Trophoblast cell (in vitro differentiated cells and primary cell): Measurements from ENCODE around the gene DRAP1. TPM values are rescaled to one million over a fixed set of nuclear protein-coding genes. Genes with fewer than 3 reads are reported as not detected.

Experiments used
- DNase-seq, 2 donors: peaks; one replicate each; pipeline ENCODE4 v3.0.0-alpha.2; 2016
- H2AFZ ChIP-seq: 2 replicates; pipeline ENCODE4 v1.6.1; 2013; ENCODE audit warnings: low read length, moderate library complexity, mild to moderate bottlenecking; ENCODE audit not compliant: insufficient read depth, poor library complexity
- H2AK5ac ChIP-seq: 2 replicates; pipeline ENCODE4 v1.6.1; 2013; ENCODE audit warnings: mild to moderate bottlenecking, low read length
- H2BK120ac ChIP-seq: 2 replicates; pipeline ENCODE4 v1.6.1; 2013; ENCODE audit warnings: low read length, mild to moderate bottlenecking, moderate library complexity; ENCODE audit not compliant: insufficient read depth, poor library complexity
- H2BK12ac ChIP-seq: 2 replicates; pipeline ENCODE4 v1.6.1; 2013; ENCODE audit warnings: mild to moderate bottlenecking, low read length, moderate library complexity
- H2BK5ac ChIP-seq: 2 replicates; pipeline ENCODE4 v1.6.1; 2013; ENCODE audit warnings: low read length, low read depth, moderate library complexity, mild to moderate bottlenecking; ENCODE audit not compliant: poor library complexity
- H3K14ac ChIP-seq: 2 replicates; pipeline ENCODE4 v1.6.1; 2013; ENCODE audit warnings: mild to moderate bottlenecking, low read length
- H3K18ac ChIP-seq: 2 replicates; pipeline ENCODE4 v1.6.1; 2013; ENCODE audit warnings: mild to moderate bottlenecking, low read length
- H3K23ac ChIP-seq: 2 replicates; pipeline ENCODE4 v1.6.1; 2013; ENCODE audit warnings: low read length
- H3K27ac ChIP-seq: 2 replicates; pipeline ENCODE4 v1.5.1; 2013; ENCODE audit warnings: low read depth, mild to moderate bottlenecking, inconsistent platforms, low read length, moderate library complexity
- H3K27me3 ChIP-seq: 2 replicates; pipeline ENCODE4 v1.6.1; 2013; ENCODE audit warnings: inconsistent platforms, mild to moderate bottlenecking, low read length, moderate library complexity; ENCODE audit not compliant: insufficient read depth
- H3K36me3 ChIP-seq, 2 experiments: 1 replicate in 1 of 2; 2 replicates in 1 of 2; pipeline ENCODE4 v1.6.1; 2013; ENCODE audit warnings: low read length in 2 of 2, mild to moderate bottlenecking in 2 of 2, moderate library complexity in 1 of 2; ENCODE audit not compliant: insufficient read depth in 2 of 2, control insufficient read depth in 1 of 2
- H3K4ac ChIP-seq: 2 replicates; pipeline ENCODE4 v1.6.1; 2013; ENCODE audit warnings: low read depth, mild to moderate bottlenecking, low read length, moderate library complexity
- H3K4me1 ChIP-seq, 2 experiments: 1 replicate in 1 of 2; 2 replicates in 1 of 2; pipeline ENCODE4 v1.6.1; 2013; ENCODE audit warnings: low read length in 2 of 2, mild to moderate bottlenecking in 2 of 2, moderate library complexity in 1 of 2; ENCODE audit not compliant: insufficient read depth in 2 of 2, control insufficient read depth in 1 of 2
- H3K4me2 ChIP-seq: 2 replicates; pipeline ENCODE4 v1.6.1; 2013; ENCODE audit warnings: inconsistent platforms, mild to moderate bottlenecking, low read length, moderate library complexity
- H3K4me3 ChIP-seq: 2 replicates; pipeline ENCODE4 v1.5.1; 2013; ENCODE audit warnings: mild to moderate bottlenecking, low read depth, low read length, inconsistent platforms
- H3K79me1 ChIP-seq: one replicate; pipeline ENCODE4 v1.6.1; 2013; ENCODE audit warnings: low read length
- H3K79me2 ChIP-seq: 2 replicates; pipeline ENCODE4 v1.6.1; 2013; ENCODE audit warnings: low read length, mild to moderate bottlenecking; ENCODE audit not compliant: control insufficient read depth, insufficient read depth, poor library complexity
- H3K9ac ChIP-seq: 2 replicates; pipeline ENCODE4 v1.6.1; 2013; ENCODE audit warnings: mild to moderate bottlenecking, low read length
- H3K9me3 ChIP-seq: 2 replicates; pipeline ENCODE4 v1.6.1; 2013; ENCODE audit warnings: low read depth, mild to moderate bottlenecking, control low read depth, inconsistent platforms, low read length; ENCODE audit not compliant: insufficient read depth
- H4K12ac ChIP-seq: 2 replicates; pipeline ENCODE4 v1.6.1; 2013; ENCODE audit warnings: low read depth, mild to moderate bottlenecking, low read length, moderate library complexity
- H4K8ac ChIP-seq: 2 replicates; pipeline ENCODE4 v1.6.1; 2013; ENCODE audit warnings: low read depth, mild to moderate bottlenecking, low read length, moderate library complexity
- H4K91ac ChIP-seq: one replicate; pipeline ENCODE4 v1.6.1; 2013; ENCODE audit warnings: low read depth, mild to moderate bottlenecking, low read length, moderate library complexity
- WGBS: extraction: QIAGEN DNeasy Blood & Tissue Kit; methylation state at CpG from one replicate; pipeline ENCODE4 v1.1.7; 2013; ENCODE audit warnings: missing lambda C conversion rate; ENCODE audit not compliant: insufficient read length, insufficient coverage; ENCODE audit errors: extremely low coverage; 5-methylcytosine and 5-hydroxymethylcytosine counted together
- polyA plus RNA-seq: library from polyadenylated mRNA; stranded (reverse); fragments of 200-250 nt; gene quantifications from 2 replicates; pipeline ENCODE4 v1.2.3, GENCODE V29; 2013

The DRAP1 gene
- polyA plus RNA-seq, result 104 and 107 TPM in 2 replicates

GRCh38 chr11:65919141-65919572 lies at the start of gene DRAP1:
DRAP1 (plus strand) TSS chr11:65919426; CDS start chr11:65919502, 76 bp downstream.
- Histone ChIP-seq H3K23ac (no peak within 1 kb of the TSS), H3K4me3 (peak within 1 kb of the TSS; percentile 92), H3K14ac (peak within 1 kb of the TSS; percentile 98), H3K4me1 (peaks cover 39 to 43% of the 10 kb centered on the region in 2 experiments), H3K27me3 (no peaks in the 10 kb centered on the region), H3K18ac (peak within 1 kb of the TSS; percentile 99), H2AFZ (peak within 1 kb of the TSS; percentile 56), H3K79me2 (peaks cover 10% of the 10 kb centered on the region), H2BK5ac (peak within 1 kb of the TSS; percentile 81), H4K91ac (peak within 1 kb of the TSS; percentile 95), H4K8ac (peak within 1 kb of the TSS; percentile 93), H3K4me2 (peak within 1 kb of the TSS; percentile 77), H3K27ac (peak within 1 kb of the TSS; percentile 71), H2BK120ac (peak within 1 kb of the TSS; percentile 93), H4K12ac (peak within 1 kb of the TSS; percentile 95), H3K36me3 (peaks cover 26 to 31% of the 10 kb centered on the region in 2 experiments), H3K9me3 (peaks cover 2% of the 10 kb centered on the region), H3K79me1 (peaks cover 19% of the 10 kb centered on the region), H3K9ac (peak within 1 kb of the TSS; percentile 96), H3K4ac (peak within 1 kb of the TSS; percentile 88), H2AK5ac (peak within 1 kb of the TSS; percentile 96), H2BK12ac (peak within 1 kb of the TSS; percentile 32)
- peak; percentile 98 to 99 for DNase-seq
- WGBS, result no CpG with 5 or more reads among the region's 59 CpGs

- Histone ChIP-seq H3K4me3 (no peak overlapping the region), H3K23ac (no peak overlapping the region), H3K4ac (no peak overlapping the region), H3K4me1 (peaks cover 10 to 14% of the 10 kb centered on the region in 2 experiments), H4K91ac (no peak overlapping the region), H3K79me1 (peaks cover 13% of the 10 kb centered on the region), H3K4me2 (no peak overlapping the region), H3K27me3 (no peaks in the 10 kb centered on the region), H2BK120ac (no peak overlapping the region), H4K12ac (no peak overlapping the region), H3K9me3 (no peaks in the 10 kb centered on the region), H2AK5ac (no peak overlapping the region), H3K18ac (no peak overlapping the region), H2BK12ac (no peak overlapping the region), H4K8ac (no peak overlapping the region), H2AFZ (no peak overlapping the region), H3K79me2 (peaks cover 9% of the 10 kb centered on the region), H3K27ac (no peak overlapping the region), H3K36me3 (peaks cover 45 to 57% of the 10 kb centered on the region in 2 experiments), H3K14ac (no peak overlapping the region), H2BK5ac (no peak overlapping the region), H3K9ac (no peak overlapping the region)
- WGBS, result no CpG with 5 or more reads among the region's 24 CpGs
- no peak for DNase-seq
Measured at GRCh38 chr11:65869643-65870306, 49.5 kb upstream of the DRAP1 start.

GRCh38 chr11:65870307-65870658 lies 48.9 kb upstream of the DRAP1 start:
- Histone ChIP-seq H3K14ac (no peak overlapping the region), H3K79me2 (peaks cover 9% of the 10 kb centered on the region), H3K9ac (no peak overlapping the region), H4K12ac (no peak overlapping the region), H2AK5ac (no peak overlapping the region), H2AFZ (no peak overlapping the region), H3K27ac (no peak overlapping the region), H3K4me1 (peaks cover 10 to 14% of the 10 kb centered on the region in 2 experiments), H3K27me3 (no peaks in the 10 kb centered on the region), H4K8ac (no peak overlapping the region), H3K4me3 (peak overlapping the region; percentile 14), H3K36me3 (peaks cover 40 to 52% of the 10 kb centered on the region in 2 experiments), H2BK120ac (no peak overlapping the region), H2BK5ac (no peak overlapping the region), H3K4ac (no peak overlapping the region), H4K91ac (no peak overlapping the region), H3K18ac (no peak overlapping the region), H3K23ac (no peak overlapping the region), H3K79me1 (peaks cover 13% of the 10 kb centered on the region), H2BK12ac (no peak overlapping the region), H3K4me2 (no peak overlapping the region), H3K9me3 (no peaks in the 10 kb centered on the region)
- no peak for DNase-seq
- WGBS, result no CpG with 5 or more reads among the region's 11 CpGs

GRCh38 chr11:65870706-65871681 lies 48.2 kb upstream of the DRAP1 start:
- H2AK5ac ChIP-seq, result no peak overlapping the region
- peaks cover 33 to 45% of the 10 kb centered on the region in 2 experiments for H3K36me3 ChIP-seq
- no CpG with 5 or more reads among the region's 24 CpGs for WGBS
- H3K23ac ChIP-seq, result no peak overlapping the region
- peaks cover 13% of the 10 kb centered on the region for H3K79me1 ChIP-seq
- no peak overlapping the region for H2BK5ac ChIP-seq
- no peak overlapping the region for H3K18ac ChIP-seq
- no peaks in the 10 kb centered on the region for H3K9me3 ChIP-seq
- H2BK12ac ChIP-seq, result no peak overlapping the region
- peak overlapping the region; percentile 71 for H3K4me2 ChIP-seq
- no peak overlapping the region for H2BK120ac ChIP-seq
- no peak overlapping the region for H4K8ac ChIP-seq
- H2AFZ ChIP-seq, result no peak overlapping the region
- H4K12ac ChIP-seq, result no peak overlapping the region
- no peaks in the 10 kb centered on the region for H3K27me3 ChIP-seq
- no peak for DNase-seq
- H4K91ac ChIP-seq, result no peak overlapping the region
- peak overlapping the region; percentile 14 for H3K4me3 ChIP-seq
- H3K27ac ChIP-seq, result no peak overlapping the region
- H3K14ac ChIP-seq, result no peak overlapping the region
- peaks cover 9% of the 10 kb centered on the region for H3K79me2 ChIP-seq
- no peak overlapping the region for H3K4ac ChIP-seq
- no peak overlapping the region for H3K9ac ChIP-seq
- H3K4me1 ChIP-seq, result peaks cover 10 to 14% of the 10 kb centered on the region in 2 experiments
